GM19035 (cell line): ENCODE measurements around the gene GNAI3.

Source experiments
- ATAC-seq: cut with Tn5 transposase; IDR thresholded peaks from one replicate; pipeline ENCODE4 v1.9.1; 2021; ENCODE audit not compliant: unreplicated experiment

The GNAI3 gene

GRCh38 chr1:109634771-109635750 lies 86.6 kb downstream of the GNAI3 start:
- ATAC-seq: no peak

- no peak for ATAC-seq
These were observed 87.4 kb downstream of the GNAI3 start for GRCh38 chr1:109635862-109636200.

- ATAC-seq: no peak
These were observed 88.0 kb downstream of the GNAI3 start for GRCh38 chr1:109636201-109636952.

GRCh38 chr1:109637446-109637845 lies 89.0 kb downstream of the GNAI3 start:
- no peak for ATAC-seq

GRCh38 chr1:109639063-109639840 lies 90.8 kb downstream of the GNAI3 start:
- ATAC-seq: no peak

GRCh38 chr1:109639841-109640184 lies 91.4 kb downstream of the GNAI3 start:
- no peak for ATAC-seq

- ATAC-seq: peak; percentile 72
These were observed 92.0 kb downstream of the GNAI3 start for GRCh38 chr1:109640285-109640865.

GRCh38 chr1:109641078-109641740 lies 92.8 kb downstream of the GNAI3 start:
- no peak for ATAC-seq

- no peak for ATAC-seq
These were observed 93.4 kb downstream of the GNAI3 start for GRCh38 chr1:109641861-109642260.

- no peak for ATAC-seq
These were observed 94.2 kb downstream of the GNAI3 start for GRCh38 chr1:109642626-109643025.

GRCh38 chr1:109643385-109644230 lies 95.2 kb downstream of the GNAI3 start:
- ATAC-seq: peak; percentile 83

- ATAC-seq: no peak
These were observed 96.3 kb downstream of the GNAI3 start for GRCh38 chr1:109644670-109645069.

- no peak for ATAC-seq
These were observed 101.1 kb downstream of the GNAI3 start for GRCh38 chr1:109649491-109649914.

- no peak for ATAC-seq
These were observed 102.2 kb downstream of the GNAI3 start for GRCh38 chr1:109650609-109651008.

GRCh38 chr1:109652402-109652801 lies 104.0 kb downstream of the GNAI3 start:
- no peak for ATAC-seq

- no peak for ATAC-seq
These were observed 104.9 kb downstream of the GNAI3 start for GRCh38 chr1:109653306-109653705.

GRCh38 chr1:109654519-109654918 lies 106.1 kb downstream of the GNAI3 start:
- no peak for ATAC-seq

GRCh38 chr1:109655615-109656519 lies 107.5 kb downstream of the GNAI3 start, which contains the start of gene GSTM4:
Gene GSTM4 (plus strand): TSS chr1:109656099. CDS start chr1:109656390, 291 bp downstream.
- peak; percentile 93 for ATAC-seq
